ENCODE measurements around the gene CDC20. TPM values are rescaled to one million over a fixed set of nuclear protein-coding genes. Genes with fewer than 3 reads are reported as not detected.
A peak's percentile ranks its signal among the peaks of the same experiment; 100 is the strongest.

The CDC20 gene
- total RNA-seq, 1 donor from 2014 or later: 11.0 TPM

- TF ChIP-seq POLR2AphosphoS5 (IDR thresholded peaks at IDR 0.05; ENCODE audit: insufficient read depth in 1 of 2, low read depth in 1 of 2): no peak
- no peak for TF ChIP-seq CTCF (IDR thresholded peaks at IDR 0.05)
- Histone ChIP-seq H3K4me1 (peaks cover 23% of the 10 kb centered on the region), H3K36me3 (no peaks in the 10 kb centered on the region), H3K27ac (no peak overlapping the region), H3K4me3 (no peak overlapping the region), H3K9me3 (no peaks in the 10 kb centered on the region), H3K27me3 (no peaks in the 10 kb centered on the region)
- intact Hi-C loops (cut with DNase I): no loop called here
- no peak for DNase-seq (ENCODE audit: extremely low spot score in 2 of 2)
These were observed 5.9 kb upstream of the CDC20 start for GRCh38 chr1:43352881-43353280.

- no peak for DNase-seq (ENCODE audit: extremely low spot score in 2 of 2)
These were observed 4.3 kb upstream of the CDC20 start for GRCh38 chr1:43354471-43354870.

GRCh38 chr1:43354936-43355335, 3.8 kb upstream of the CDC20 start:
- no peak overlapping the region for H3K27ac ChIP-seq
- H3K4me3 ChIP-seq: no peak overlapping the region
- H3K36me3 ChIP-seq: no peaks in the 10 kb centered on the region
- TF ChIP-seq CTCF (IDR thresholded peaks at IDR 0.05): no peak
- no peak for TF ChIP-seq POLR2AphosphoS5 (IDR thresholded peaks at IDR 0.05; ENCODE audit: insufficient read depth in 1 of 2, low read depth in 1 of 2)
- no peak for TF ChIP-seq POLR2A (IDR thresholded peaks at IDR 0.05)
- H3K9me3 ChIP-seq: no peaks in the 10 kb centered on the region
- intact Hi-C loops (cut with DNase I): no loop called here
- H3K27me3 ChIP-seq: no peaks in the 10 kb centered on the region
- no peak for DNase-seq (ENCODE audit: extremely low spot score in 2 of 2)
- peaks cover 17% of the 10 kb centered on the region for H3K4me1 ChIP-seq

More at GRCh38 chr1:43354471-43354870, 4.3 kb upstream of the CDC20 start:
- Histone ChIP-seq H3K4me3 (no peak overlapping the region), H3K4me1 (peaks cover 21% of the 10 kb centered on the region), H3K27ac (no peak overlapping the region), H3K9me3 (no peaks in the 10 kb centered on the region), H3K36me3 (no peaks in the 10 kb centered on the region), H3K27me3 (no peaks in the 10 kb centered on the region)
- intact Hi-C loops (cut with DNase I): no loop called here
- TF ChIP-seq POLR2A (IDR thresholded peaks at IDR 0.05) (no peak), POLR2AphosphoS5 (IDR thresholded peaks at IDR 0.05; ENCODE audit: insufficient read depth in 1 of 2, low read depth in 1 of 2) (no peak), CTCF (IDR thresholded peaks at IDR 0.05) (no peak)

- Histone ChIP-seq H3K4me3 (no peak overlapping the region), H3K27ac (no peak overlapping the region), H3K9me3 (no peaks in the 10 kb centered on the region), H3K27me3 (no peaks in the 10 kb centered on the region), H3K36me3 (peaks cover 0 to 5% of the 10 kb centered on the region in 2 donors), H3K4me1 (peaks cover 17% of the 10 kb centered on the region)
- TF ChIP-seq CTCF (IDR thresholded peaks at IDR 0.05) (no peak), POLR2AphosphoS5 (IDR thresholded peaks at IDR 0.05; ENCODE audit: insufficient read depth in 1 of 2, low read depth in 1 of 2) (no peak), POLR2A (IDR thresholded peaks at IDR 0.05) (no peak)
- no peak for DNase-seq (ENCODE audit: extremely low spot score in 2 of 2)
- intact Hi-C loops (cut with DNase I): no loop called here
These were observed 1.5 kb upstream of the CDC20 start for GRCh38 chr1:43357251-43357650.

GRCh38 chr1:43358121-43358745, 548 bp upstream of the CDC20 start:
- Histone ChIP-seq H3K4me3 (peak overlapping the region; percentile 58 to 72), H3K27me3 (no peaks in the 10 kb centered on the region), H3K27ac (peak overlapping the region; percentile 94), H3K4me1 (peaks cover 17% of the 10 kb centered on the region), H3K9me3 (no peaks in the 10 kb centered on the region), H3K36me3 (peaks cover 0 to 15% of the 10 kb centered on the region in 2 donors)
- DNase-seq (ENCODE audit: extremely low spot score in 2 of 2): no peak
- TF ChIP-seq CTCF (IDR thresholded peaks at IDR 0.05): no peak
- TF ChIP-seq POLR2A (IDR thresholded peaks at IDR 0.05): peak in 1 of 2 donors; percentile 6
- TF ChIP-seq POLR2AphosphoS5 (IDR thresholded peaks at IDR 0.05; ENCODE audit: insufficient read depth in 1 of 2, low read depth in 1 of 2): peak in 1 of 2 donors; percentile 82
- intact Hi-C loops (cut with DNase I): no loop called here

Measured in vagina (tissue), 2 donors.